GM19240 (cell line): ENCODE data around the gene TK2.

Source experiments
- DNase-seq: peaks from one replicate; pipeline ENCODE4 v3.0.0; 2011; ENCODE audit warnings: low spot score; ENCODE audit not compliant: insufficient read length

Gene TK2

GRCh38 chr16:66484453-66485213, 65.3 kb downstream of the TK2 start:
- no peak for DNase-seq

GRCh38 chr16:66483689-66484452, 66.1 kb downstream of the TK2 start:
- peak; percentile 69 for DNase-seq

- no peak for DNase-seq
Observed at GRCh38 chr16:66481943-66482390, 68.0 kb downstream of the TK2 start.

GRCh38 chr16:66481081-66481942, 68.6 kb downstream of the TK2 start:
- no peak for DNase-seq

GRCh38 chr16:66480265-66481080, 69.4 kb downstream of the TK2 start:
- DNase-seq, result no peak

- DNase-seq, result no peak
Observed at GRCh38 chr16:66479661-66480264, 70.2 kb downstream of the TK2 start.

GRCh38 chr16:66478733-66479511, 71.0 kb downstream of the TK2 start:
- DNase-seq, result peak; percentile 41

- DNase-seq, result no peak
Observed at GRCh38 chr16:66477028-66477515, 72.8 kb downstream of the TK2 start.

- peak; percentile 25 for DNase-seq
Observed at GRCh38 chr16:66476328-66477027, 73.4 kb downstream of the TK2 start.

- DNase-seq, result no peak
Observed at GRCh38 chr16:66475232-66475631, 74.7 kb downstream of the TK2 start.

- DNase-seq, result peak; percentile 60
Observed at GRCh38 chr16:66474750-66475199, 75.1 kb downstream of the TK2 start.

- DNase-seq, result no peak
Observed at GRCh38 chr16:66473654-66474519, 76.0 kb downstream of the TK2 start.

- no peak for DNase-seq
Observed at GRCh38 chr16:66473051-66473571, 76.8 kb downstream of the TK2 start.

GRCh38 chr16:66471716-66472393, 78.1 kb downstream of the TK2 start:
- no peak for DNase-seq

- no peak for DNase-seq
Observed at GRCh38 chr16:66471264-66471663, 78.7 kb downstream of the TK2 start.

- no peak for DNase-seq
Observed at GRCh38 chr16:66470556-66470955, 79.4 kb downstream of the TK2 start.

- DNase-seq, result no peak
Observed at GRCh38 chr16:66469947-66470546, 79.9 kb downstream of the TK2 start.
